Fibroblast of upper back skin (primary cell): Measurements from ENCODE around the gene OR2A2.

Experiments used
- DNase-seq: peaks from one replicate; pipeline ENCODE4 v3.0.0-alpha.2; 2013

The OR2A2 gene

DNA sequence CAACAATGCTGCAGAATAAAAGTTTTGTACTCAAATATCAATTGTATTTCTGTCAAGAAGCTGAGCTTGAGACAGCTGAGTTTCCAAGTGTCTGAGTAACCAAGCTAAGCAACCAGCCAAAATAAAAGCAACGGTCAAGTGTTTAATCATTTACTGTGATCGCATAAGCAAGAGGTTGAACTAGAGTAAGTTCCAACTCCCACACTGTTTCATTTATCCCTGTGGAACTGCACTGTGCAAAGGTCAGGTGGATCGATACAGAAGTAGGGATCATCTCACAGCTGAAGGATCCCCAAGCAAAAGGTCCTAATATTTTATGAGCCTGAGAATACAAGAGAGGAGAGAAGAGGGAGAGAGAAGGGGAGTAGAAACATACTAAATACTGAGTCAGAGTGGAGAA is 35.0 kb downstream of the OR2A2 start:
- no peak for DNase-seq

- DNase-seq: no peak
Measured at GRCh38 chr7:144148224-144148827, 38.9 kb downstream of the OR2A2 start.

- no peak for DNase-seq
Measured at GRCh38 chr7:144158861-144159260, 49.5 kb downstream of the OR2A2 start.
